Stromal cell of bone marrow (primary cell): ENCODE data around the gene CEP295NL.
"Not testable (repeated sequence)": the region's sequence is repeated elsewhere in the genome, so short reads cannot be mapped to it uniquely, and the experiment has no call there.

Experiments used
- DNase-seq: peaks from one replicate; pipeline ENCODE4 v3.0.0-alpha.2; 2012; ENCODE audit warnings: low read depth

Gene CEP295NL, protein sequence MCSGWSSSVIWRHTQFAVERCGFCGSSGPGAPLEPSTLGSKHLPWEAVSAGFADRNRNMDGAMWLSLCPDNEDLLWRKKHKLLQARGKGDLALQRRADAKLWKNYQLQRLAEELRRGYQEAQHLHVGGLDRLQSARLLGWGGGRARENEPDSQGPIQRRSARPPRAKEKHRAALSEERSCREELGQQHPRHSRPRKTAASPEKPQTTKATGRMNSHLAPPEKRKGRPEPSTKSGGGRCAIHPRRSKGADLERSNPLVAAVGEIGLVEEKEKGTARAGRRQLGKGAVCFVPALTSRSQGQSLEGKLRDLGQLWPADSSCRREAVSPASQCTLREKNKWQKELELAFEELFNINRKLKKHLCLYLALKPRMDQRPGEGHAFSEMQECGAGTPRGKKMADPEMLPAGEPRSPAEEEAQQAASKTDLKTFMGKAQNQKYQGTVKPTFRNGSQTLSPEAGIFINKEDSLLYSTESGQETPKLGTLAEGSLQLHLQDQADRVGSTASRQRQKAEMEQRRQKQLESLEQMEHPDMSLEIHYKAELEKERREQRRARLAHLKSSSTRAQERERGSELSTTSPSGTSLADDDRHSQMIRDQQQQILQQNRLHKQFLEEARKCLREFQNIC

DNA sequence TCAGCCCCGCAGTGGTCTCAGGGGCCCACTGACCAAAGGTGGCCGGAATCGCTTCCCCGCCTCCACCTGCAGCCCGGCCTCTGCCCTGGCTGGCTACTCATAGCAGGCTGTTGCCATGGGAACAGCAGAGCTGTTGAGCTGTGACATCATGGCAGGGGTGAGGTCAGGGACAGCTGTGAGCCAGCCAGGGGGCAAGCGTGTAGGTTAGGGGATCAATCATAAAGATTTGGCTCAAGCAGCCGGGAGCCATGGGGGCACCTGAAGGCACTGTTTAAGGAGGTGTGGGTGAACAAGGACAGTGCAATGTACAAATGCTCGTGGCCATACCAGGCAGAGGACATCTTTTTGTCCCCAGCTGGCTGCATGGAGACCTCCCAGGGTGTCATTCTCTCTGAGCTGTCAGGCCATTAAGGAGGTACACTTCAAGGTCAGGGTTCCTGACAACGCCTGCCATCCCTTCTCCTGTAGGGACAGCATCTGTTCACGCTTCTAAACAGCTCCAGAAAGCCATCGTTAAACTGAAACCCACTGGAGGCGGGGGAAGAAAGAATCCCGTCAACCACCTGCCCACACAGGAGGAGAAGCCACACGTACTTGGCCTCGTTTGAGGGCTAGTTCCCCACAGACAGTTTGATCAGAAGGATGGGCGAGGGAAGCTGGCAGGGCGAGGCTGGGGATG is at the start of gene CEP295NL:
Gene CEP295NL, minus strand, starts transcription at position 101 of the 679 bp plus-strand sequence. CDS start 1,373 bp downstream, outside the sequence.
- DNase-seq, result no peak

DNA sequence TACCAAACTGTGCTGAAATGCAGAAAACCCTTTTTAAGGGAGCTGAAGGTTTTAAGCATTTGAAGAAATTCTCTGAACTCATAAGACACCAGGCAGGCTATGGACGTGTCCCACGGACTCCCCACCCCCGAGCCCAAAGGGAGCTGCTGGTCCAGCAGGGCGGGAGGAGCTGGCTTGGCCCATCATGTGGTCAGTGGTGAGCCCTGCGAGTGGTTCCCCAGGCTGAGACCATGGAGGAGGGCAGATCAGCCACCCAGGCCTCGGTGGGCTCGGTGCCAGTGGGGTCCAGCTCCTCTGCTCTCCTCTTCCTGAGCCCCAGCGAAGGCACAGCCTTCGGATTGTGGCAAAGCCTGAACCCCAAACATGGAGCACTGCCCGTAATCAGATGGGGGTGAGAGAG is 49.7 kb upstream of the CEP295NL start:
- no peak for DNase-seq

DNA sequence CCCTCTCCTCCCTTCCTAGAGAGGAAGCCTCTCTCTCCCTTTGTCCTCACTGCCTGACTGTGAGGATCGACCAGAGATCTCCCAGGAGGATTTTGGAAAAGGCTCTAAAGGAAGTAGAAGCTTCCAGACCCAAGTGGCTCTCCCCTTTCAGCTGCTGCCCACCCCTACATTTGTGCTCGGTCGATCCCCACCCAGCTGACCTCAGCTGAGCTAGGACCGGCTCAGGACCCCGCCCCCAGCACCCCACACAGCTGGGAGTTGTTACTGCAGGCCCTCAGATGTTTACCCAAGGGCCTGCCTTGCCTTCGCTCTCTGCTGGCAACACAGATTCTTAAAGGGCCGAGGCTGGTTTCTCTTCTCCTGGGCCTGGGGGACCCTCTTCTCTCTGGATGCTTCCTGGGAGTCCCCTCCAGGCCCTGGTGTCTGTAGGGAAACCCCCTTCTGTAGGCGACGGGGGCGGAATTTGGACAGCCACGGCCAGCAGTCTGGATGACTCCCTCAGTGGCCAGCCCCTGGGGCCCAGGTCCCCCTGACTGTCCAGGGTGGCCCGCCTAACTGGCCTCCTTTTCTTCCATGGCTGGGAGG is 49.1 kb upstream of the CEP295NL start:
- no peak for DNase-seq

DNA sequence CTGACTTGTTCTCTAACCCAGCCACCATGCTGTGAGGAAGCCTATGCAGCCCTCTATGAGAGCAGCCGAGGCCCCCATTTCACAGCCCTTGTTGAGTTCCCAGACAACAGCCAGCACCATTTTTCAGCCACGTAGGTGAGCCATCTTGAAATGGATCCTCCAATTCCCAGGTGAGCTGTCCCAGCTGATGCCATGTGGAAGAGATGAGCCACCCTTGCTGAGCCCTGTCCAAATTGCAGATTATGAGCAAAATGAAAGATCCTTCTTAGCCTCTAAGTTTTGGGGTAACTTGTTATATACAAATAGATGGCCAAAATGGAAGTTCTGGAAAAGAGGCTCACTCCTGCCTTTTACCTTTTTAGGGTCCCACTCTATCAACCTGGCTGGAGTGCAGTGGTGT is 47.9 kb upstream of the CEP295NL start:
- DNase-seq, result no peak

DNA sequence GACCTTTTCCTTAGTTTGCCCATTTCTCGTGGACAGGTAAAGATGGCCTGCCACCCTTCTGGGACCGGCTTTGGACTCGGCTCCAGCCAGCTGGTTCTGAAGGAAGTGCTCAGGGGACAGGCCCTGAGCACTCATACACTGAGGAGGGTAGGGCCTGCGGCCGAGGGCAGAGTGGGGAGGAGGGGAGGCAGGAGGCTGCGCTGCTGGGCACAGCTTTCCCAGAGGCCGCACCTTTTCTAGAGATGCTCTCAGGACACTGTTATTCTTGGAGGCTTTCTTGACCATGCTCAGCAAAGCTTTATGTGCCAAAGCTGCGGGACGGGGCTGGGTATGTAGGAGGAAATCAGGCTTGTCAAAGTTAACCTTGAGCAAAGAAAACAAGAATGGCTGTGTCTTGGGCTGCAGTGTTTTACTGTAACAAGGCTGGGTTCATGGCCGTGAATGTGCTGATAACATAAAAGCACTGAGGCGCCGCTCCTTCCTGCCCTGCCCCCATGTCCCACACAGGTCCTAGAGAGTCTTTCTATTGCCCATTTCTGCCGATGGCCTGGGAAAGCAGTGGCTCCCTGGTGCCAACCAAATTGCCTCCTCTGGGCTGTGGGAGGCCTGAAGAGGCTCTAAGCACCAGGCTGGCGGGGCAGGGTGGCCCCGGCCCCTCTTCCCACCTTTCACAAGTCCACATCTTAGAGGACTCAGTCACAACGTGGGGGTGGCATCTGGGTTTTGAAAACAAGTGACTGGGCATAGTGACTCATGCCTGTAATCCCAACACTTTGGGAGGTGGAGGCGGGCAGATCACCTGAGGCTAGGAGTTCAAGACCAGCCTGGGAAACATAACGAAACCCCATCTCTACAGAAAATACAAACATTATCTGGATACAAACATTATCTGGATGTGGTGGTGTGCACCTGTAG is 44.5 kb upstream of the CEP295NL start:
- DNase-seq, result no peak

DNA sequence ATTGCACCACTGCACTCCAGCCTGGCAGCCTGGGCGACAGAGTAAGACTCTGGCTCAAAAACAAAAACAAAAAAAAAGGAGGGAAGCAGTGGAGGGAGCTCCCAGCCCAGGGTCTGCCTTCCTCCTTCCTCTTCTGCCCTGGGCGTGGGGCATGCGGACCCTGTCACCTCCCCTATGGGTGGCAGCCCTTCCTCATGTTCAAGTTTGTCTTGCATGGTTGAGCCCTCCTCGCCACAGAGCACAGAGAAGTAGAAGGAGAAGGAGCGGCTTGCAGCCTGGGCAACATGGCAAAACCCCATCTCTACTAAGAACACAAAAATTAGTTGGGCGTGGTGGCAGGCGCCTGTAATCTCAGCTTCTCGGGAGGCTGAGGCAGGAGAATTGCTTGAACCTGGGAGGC is 43.6 kb upstream of the CEP295NL start:
- no peak for DNase-seq

DNA sequence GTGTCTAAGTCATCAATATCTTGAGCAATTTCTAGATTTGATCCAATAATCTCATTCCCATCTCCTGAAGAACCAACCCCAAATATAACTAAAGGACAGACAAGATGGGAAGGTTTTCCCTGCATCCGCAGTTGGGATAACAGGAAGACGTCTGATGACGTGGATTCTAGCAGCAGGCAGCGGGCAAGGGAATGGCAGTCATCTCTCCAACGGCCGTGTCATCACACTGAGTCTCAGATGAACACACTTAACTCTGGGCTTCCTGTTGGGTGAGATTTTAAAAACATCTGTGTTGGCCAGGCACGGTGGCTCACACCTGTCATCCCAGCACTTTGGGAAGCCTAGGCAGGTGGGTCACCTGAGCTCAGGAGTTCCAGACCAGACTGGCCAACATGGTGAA is 43.1 kb upstream of the CEP295NL start:
- no peak for DNase-seq

DNA sequence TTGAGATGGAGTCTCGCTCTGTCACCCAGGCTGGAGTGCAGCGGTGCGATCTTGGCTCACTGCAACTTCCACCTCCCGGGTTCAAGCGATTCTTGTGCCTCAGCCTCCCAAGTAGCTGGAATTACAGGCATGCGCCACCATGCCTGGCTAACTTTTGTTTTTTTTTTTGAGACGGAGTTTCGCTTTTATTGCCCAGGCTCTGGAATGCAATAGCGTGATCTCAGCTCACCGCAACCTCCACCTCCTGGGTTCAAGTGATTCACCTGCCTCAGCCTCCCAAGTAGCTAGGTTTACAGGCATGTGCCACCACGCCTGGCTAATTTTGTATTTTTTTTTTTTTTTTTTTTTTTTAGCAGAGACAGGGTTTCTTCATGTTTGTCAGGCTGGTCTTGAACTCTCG is 42.5 kb upstream of the CEP295NL start:
- not testable (repeated sequence) for DNase-seq

DNA sequence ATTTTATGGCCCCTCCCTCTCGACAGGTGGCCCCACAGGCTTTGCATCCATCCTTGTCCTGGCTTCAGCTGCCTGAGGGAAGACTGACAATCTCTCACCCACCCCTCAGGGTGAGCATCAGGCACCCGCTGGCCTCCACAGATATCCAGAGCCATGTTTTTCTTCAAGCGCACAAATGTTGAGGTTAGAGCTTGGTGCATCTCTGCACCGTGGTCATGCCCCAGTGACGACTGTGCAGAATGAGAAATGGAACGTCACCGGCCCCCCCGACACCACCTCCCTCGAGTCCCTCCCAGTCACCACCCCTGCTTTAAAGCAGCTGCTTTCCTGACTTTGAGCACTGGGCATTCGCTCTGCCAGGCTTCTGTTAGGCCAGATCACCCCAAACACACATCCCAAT is 42.0 kb upstream of the CEP295NL start:
- DNase-seq, result no peak

DNA sequence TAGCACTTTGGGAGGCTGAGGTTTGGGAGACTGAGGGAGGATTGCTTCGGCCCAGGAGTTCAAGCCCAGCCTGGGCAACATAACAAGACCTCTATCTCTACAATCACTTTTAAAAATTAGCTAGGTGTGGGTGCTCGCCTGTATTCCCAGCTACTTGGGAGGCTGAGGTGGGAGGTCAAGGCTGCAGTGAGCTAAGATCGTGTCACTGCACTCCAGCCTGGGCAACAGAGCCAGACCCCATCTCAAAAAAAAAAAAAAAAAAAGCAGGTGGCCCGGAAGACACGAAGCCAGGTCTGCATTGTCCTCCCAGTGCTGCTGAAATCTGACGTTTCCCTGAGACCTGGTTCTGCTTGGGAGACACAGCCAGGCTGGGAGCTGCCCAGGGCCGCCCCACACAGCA is 41.0 kb upstream of the CEP295NL start:
- no peak for DNase-seq

DNA sequence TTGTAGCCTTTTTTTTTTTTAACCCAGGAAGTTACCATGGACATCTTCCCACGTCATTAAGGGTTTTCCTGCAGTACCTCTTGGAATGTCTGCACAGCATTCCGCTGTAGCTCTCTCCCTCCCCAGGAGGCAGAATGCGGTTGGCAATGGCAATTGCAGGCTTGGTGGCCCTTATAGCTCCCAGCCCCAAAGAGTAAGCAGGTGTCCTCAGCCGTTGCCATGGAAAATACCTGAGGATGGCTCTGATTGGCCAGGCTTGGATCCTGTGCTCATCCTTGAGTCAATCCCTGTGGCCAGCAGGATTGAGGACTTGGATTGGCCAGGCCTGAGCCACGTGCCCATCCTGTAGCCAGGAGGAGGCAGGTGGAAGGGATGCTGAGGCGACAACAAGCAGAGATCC is 37.7 kb upstream of the CEP295NL start:
- DNase-seq, result no peak

DNA sequence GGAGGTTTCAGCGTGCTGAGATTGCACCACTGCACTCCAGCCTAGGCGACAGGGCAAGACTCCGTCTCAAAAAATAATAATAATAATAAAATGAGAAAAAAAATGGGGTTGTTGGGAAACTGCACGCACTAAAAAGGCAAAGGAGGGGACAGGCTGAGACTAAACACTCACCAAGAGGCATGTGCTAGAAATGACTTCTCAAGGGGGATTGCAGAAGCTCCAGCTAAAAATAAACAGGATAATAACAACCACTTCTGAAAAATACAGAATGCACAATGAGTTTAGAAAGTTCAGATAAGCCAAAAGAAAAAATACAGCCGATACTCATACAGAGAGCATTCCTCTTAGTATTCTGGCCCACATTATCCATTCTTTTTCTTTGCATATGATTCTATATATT is 37.3 kb upstream of the CEP295NL start:
- DNase-seq, result no peak

DNA sequence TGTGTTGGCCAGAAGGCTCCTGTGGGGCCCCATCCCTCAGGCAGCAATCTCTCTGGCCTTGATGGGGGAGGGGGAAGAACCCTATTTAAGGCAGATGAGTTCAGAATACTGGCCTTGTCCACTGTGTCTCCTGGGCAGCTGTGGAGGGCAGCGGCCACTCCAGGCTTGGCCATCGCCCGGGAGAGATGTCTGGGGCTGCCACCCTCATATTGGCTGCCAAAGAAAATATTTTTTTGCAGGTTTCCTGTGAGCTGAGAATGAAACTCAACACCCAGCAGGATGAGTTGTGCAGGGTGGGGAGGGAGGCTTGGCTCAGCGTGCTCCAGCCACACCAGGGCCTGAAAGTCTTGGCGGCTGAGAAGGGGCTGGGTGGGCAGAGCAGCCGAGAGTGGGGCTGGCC is 36.6 kb upstream of the CEP295NL start:
- peak; percentile 47 for DNase-seq

DNA sequence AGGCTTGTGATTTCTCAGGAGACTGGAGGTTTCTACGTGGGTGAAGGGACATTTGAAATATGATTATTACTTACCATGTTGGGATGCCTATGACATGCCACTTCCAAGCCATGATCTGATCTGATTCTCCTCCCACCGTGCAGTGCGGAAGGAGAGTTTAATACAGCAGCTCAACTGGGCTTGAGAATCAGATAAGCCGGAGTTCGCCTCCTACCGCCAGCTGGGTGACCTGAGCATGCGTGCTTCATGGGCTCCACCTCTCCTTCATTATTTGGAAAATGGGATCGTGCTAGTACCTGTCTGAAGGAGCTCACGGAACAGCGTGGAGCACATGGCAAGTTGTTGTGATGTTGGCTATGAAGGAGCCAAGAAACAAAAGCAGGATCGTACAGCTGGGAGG is 34.6 kb upstream of the CEP295NL start:
- DNase-seq, result no peak

DNA sequence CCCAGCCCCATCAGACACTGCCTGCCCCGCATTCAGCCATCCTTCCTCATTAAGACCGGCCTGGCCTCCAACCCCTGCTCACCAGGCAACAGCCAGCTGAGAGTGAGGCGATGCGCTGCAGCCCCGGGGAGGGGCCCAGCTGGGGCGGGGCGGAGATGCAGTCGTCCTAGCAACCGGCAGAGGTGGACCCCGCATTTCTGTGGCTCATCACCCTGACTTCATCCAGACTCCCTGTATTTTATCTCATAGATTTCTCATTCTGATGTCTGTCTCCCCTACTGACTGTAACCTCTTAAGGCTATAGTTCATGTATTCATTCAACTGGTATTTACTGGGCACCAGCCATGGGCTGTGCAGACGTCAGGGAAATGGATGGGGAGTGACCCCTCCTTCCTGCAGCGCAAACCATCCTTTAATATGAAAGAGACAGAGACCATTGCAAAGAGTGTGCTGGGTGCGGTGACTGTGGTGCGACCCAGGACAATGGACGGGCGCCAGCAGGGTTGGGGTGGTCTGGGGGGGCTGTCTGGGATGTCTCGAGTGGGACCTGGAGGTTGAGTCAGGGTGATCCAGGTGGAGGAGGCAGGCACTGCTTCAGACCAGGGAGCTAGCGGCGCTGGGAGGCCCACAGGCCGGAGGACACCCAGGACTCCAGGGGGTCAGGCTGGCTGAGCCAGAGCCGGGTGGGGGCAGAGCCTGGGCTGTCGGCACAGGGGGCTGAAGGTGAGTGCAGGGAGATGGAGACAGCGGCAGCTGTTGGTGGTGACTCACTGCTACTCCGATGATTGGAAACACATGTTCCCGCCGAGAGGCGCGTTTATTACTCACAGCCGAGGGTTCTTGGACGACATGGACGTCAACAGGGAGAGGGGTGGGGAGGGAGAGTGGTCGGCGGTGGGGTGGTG is 32.7 kb upstream of the CEP295NL start:
- peak; percentile 96 for DNase-seq

DNA sequence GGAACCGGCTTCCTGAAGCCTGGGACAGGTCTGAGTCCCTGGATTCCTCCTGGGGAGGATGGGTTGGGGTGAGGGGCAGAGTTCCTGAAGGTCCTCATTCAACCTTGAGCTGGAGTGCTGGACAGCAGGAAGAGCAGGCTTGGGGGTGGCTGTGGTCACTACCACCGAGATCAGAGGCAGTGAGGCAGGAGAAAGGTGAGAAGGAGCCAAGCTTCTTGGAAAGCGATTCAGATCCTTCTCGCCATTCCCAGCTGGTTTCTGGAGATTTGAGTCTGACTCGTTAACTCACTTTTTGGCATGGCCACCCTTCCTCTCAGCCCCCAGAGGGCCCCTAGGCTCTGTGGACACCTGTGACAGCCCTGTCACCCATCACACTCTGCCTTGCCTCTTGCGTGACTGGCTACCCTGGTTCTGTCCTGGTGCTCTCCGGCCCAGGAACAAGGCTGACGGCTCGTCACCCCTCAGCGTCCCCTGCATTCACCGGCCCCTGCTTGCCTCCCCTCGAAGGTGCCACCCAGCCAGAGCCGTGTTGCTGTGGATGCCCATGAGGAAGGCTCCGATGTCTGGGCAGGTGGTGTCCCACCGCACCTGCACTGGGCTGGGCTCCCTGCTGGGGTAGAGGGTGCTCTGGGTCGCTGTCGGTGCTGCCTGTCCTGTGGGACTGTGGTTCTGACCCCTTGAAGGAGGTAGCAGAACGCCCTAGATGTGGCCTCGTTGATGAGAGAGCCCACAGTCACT is 31.8 kb upstream of the CEP295NL start:
- DNase-seq, result no peak

DNA sequence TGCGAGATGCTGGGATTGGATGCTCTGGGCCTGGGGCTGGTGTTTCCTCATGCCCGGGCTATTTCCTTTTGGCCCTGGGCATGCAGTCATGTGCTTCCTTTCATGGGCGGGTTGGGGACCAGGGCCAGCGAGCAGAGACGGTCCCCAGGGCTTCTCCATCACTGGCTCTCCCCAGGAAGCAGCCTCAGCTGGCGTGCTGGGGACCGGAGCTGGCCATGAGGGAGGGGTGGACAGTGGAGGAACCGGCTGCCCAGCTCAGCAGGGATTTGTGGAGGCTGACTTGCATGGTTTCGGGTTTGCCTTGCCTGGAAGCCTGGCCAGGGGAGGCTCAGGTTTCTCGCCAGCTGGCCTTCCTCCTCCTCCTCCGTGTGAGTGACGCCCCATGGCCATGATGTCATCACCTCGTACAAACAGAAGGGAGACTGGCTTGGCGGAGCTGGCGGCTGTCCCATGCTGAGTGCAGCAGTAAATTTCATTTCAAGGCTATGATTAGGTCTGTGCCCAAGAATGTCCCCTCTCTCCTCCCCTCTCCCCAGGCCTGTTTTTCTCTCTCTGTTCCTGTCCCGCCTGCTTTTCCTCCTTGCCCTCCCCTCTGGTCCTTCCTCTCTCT is 31.1 kb upstream of the CEP295NL start:
- peak; percentile 99 for DNase-seq

DNA sequence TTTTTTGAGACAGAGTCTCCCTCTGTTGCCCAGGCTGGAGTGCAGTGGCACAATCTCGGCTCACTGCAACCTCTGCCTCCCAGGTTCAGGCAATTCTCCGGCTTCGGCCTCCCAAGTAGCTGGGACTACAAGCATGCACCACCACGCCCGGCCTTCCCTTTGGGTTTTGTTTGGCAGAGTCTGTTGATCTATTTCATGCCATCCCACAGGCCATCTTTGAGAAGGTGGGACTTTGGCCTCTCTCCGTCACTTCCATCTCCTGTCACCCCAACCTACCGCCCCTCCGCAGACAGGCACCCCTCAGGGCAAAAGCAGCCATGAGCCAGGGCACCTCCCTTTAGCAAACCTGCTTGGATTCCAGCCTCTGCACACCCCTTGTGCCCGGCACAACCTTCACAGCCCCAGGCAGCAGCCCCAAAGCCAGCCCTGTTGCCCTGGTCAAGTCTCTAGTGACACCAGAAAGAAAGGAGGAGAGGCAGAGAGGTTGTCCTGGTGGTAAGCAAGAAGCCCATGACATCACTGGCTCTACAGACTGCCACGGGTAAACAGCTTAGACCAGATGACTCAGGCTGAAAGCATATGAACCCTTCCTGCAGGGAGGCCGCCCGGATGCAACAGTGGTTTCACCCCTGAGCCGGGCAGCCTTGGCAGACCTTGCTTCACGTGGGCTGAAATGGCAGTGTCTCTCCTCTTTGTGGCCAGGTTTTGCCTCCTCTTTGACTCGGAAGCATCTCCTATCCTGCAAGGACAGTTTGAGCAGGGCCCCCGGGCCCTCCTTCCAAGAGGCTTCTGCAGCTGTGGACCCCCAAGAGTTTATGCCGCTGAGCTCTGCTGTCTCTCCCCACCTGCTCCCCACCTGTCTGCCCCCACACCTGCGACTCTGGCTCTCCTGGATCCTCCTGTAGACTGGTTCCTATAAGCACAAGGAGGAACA is 30.3 kb upstream of the CEP295NL start:
- peak; percentile 96 for DNase-seq
